22Rv1 (cell line): Measurements from ENCODE around the gene AZU1.

Experiments
- CTCF ChIP-seq: fragments of 450-650 bp; IDR thresholded peaks from 2 replicates; pipeline ENCODE4 v1.5.1; 2017; ENCODE audit warnings: mild to moderate bottlenecking
- ZFX ChIP-seq: fragments of 450-650 bp; IDR thresholded peaks from 2 replicates; pipeline ENCODE4 v1.6.1; 2017; ENCODE audit warnings: antibody characterized with exemption, borderline replicate concordance

DNA sequence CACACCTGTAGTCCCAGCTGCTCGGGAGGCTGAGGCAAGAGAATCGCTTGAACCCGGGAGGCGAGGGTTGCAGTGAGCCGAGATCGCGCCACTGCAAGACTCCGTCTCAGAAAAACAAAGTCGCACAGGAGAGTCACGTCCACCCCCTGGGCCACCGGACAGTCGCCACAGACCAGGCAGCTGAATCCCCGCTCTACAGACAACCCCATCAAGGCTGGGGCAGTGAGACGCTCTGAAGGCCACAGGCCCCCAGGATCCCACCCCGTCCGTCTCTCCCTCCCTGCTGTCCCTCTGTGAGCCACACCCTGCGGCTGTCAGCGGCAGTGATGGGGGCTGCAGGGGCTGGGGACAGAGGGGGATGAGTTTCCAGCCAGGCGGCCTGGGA lies 45.8 kb upstream of the AZU1 start:
- no peak for TF ChIP-seq CTCF
- TF ChIP-seq ZFX, result no peak
